ENCODE results near the gene ALS2CL. TPM values are rescaled to one million over a fixed set of nuclear protein-coding genes. Genes with fewer than 3 reads are reported as not detected.

The ALS2CL gene
- total and polyA plus RNA-seq, 2 experiments from 2014 or later = 3.4 to 11.8 TPM

- DNase-seq (ENCODE audit: low spot score) (no peak), ATAC-seq (no peak)
- Histone ChIP-seq H3K4me2 (no peak overlapping the region), H3F3A (replicated peaks; ENCODE audit: low read depth) (no peaks in the 10 kb centered on the region), H3K9me2 (ENCODE audit: insufficient read depth) (0 out of 2 replicates have a peak, but pooled peaks cover 3% of the 10 kb centered on the region), H3K79me2 (replicated peaks; ENCODE audit: insufficient read depth) (no peaks in the 10 kb centered on the region), H2AFZ (no peak overlapping the region), H3K27me3 (ENCODE audit: insufficient read depth) (no peaks in the 10 kb centered on the region), H3K4me1 (ENCODE audit: insufficient read depth) (no peaks in the 10 kb centered on the region), H3K27ac (ENCODE audit: low read depth) (no peak overlapping the region), H3K4me3 (no peak overlapping the region), H4K20me1 (replicated peaks; ENCODE audit: insufficient read depth) (no peaks in the 10 kb centered on the region; the same call in 1 of the 2 replicates), H3K36me3 (ENCODE audit: insufficient read depth) (no peaks in the 10 kb centered on the region)
- Mint-ChIP-seq H3K4me1 (no peaks in the 10 kb centered on the region; the same call in 1 of the 3 replicates), H3K4me3 (no peak overlapping the region), H3K27me3 (ENCODE audit: insufficient read depth, low read depth, poor library complexity) (peaks cover 15% of the 10 kb centered on the region), H3K27ac (no peak overlapping the region), H3K36me3 (ENCODE audit: low read depth) (peaks cover 3% of the 10 kb centered on the region; the same call in 1 of the 3 replicates), H3K9me3 (no peaks in the 10 kb centered on the region)
- TF ChIP-seq NANOG (IDR thresholded peaks at IDR 0.05; ENCODE audit: borderline replicate concordance) (no peak), ZNF114 (CRISPR knock-in tag; IDR thresholded peaks at IDR 0.05) (no peak), POLR2AphosphoS5 (IDR thresholded peaks at IDR 0.05; ENCODE audit: low read depth) (no peak), JUNB (IDR thresholded peaks at IDR 0.05; ENCODE audit: unreplicated experiment) (no peak), CREB1 (CRISPR knock-in tag; IDR thresholded peaks at IDR 0.05; ENCODE audit: low read depth) (no peak), ETS1 (IDR thresholded peaks at IDR 0.05) (no peak), ZNF331 (CRISPR knock-in tag; IDR thresholded peaks at IDR 0.05; ENCODE audit: low read depth) (no peak), EZH2phosphoT487 (IDR thresholded peaks at IDR 0.05; ENCODE audit: unreplicated experiment) (no peak), STAT1 (IDR thresholded peaks at IDR 0.05; ENCODE audit: unreplicated experiment) (no peak), EZH2 (IDR thresholded peaks at IDR 0.05; ENCODE audit: low read depth, unreplicated experiment) (no peak)
- TF ChIP-seq, protein P1, sequence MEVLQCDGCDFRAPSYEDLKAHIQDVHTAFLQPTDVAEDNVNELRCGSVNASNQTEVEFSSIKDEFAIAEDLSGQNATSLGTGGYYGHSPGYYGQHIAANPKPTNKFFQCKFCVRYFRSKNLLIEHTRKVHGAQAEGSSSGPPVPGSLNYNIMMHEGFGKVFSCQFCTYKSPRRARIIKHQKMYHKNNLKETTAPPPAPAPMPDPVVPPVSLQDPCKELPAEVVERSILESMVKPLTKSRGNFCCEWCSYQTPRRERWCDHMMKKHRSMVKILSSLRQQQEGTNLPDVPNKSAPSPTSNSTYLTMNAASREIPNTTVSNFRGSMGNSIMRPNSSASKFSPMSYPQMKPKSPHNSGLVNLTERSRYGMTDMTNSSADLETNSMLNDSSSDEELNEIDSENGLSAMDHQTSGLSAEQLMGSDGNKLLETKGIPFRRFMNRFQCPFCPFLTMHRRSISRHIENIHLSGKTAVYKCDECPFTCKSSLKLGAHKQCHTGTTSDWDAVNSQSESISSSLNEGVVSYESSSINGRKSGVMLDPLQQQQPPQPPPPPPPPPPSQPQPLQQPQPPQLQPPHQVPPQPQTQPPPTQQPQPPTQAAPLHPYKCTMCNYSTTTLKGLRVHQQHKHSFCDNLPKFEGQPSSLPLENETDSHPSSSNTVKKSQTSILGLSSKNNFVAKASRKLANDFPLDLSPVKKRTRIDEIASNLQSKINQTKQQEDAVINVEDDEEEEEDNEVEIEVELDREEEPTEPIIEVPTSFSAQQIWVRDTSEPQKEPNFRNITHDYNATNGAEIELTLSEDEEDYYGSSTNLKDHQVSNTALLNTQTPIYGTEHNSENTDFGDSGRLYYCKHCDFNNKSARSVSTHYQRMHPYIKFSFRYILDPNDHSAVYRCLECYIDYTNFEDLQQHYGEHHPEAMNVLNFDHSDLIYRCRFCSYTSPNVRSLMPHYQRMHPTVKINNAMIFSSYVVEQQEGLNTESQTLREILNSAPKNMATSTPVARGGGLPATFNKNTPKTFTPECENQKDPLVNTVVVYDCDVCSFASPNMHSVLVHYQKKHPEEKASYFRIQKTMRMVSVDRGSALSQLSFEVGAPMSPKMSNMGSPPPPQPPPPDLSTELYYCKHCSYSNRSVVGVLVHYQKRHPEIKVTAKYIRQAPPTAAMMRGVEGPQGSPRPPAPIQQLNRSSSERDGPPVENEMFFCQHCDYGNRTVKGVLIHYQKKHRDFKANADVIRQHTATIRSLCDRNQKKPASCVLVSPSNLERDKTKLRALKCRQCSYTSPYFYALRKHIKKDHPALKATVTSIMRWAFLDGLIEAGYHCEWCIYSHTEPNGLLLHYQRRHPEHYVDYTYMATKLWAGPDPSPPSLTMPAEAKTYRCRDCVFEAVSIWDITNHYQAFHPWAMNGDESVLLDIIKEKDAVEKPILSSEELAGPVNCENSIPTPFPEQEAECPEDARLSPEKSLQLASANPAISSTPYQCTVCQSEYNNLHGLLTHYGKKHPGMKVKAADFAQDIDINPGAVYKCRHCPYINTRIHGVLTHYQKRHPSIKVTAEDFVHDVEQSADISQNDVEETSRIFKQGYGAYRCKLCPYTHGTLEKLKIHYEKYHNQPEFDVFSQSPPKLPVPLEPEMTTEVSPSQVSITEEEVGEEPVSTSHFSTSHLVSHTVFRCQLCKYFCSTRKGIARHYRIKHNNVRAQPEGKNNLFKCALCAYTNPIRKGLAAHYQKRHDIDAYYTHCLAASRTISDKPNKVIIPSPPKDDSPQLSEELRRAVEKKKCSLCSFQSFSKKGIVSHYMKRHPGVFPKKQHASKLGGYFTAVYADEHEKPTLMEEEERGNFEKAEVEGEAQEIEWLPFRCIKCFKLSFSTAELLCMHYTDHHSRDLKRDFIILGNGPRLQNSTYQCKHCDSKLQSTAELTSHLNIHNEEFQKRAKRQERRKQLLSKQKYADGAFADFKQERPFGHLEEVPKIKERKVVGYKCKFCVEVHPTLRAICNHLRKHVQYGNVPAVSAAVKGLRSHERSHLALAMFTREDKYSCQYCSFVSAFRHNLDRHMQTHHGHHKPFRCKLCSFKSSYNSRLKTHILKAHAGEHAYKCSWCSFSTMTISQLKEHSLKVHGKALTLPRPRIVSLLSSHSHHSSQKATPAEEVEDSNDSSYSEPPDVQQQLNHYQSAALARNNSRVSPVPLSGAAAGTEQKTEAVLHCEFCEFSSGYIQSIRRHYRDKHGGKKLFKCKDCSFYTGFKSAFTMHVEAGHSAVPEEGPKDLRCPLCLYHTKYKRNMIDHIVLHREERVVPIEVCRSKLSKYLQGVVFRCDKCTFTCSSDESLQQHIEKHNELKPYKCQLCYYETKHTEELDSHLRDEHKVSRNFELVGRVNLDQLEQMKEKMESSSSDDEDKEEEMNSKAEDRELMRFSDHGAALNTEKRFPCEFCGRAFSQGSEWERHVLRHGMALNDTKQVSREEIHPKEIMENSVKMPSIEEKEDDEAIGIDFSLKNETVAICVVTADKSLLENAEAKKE (CRISPR knock-in tag; IDR thresholded peaks at IDR 0.05) = no peak
- TF ChIP-seq, protein P2, sequence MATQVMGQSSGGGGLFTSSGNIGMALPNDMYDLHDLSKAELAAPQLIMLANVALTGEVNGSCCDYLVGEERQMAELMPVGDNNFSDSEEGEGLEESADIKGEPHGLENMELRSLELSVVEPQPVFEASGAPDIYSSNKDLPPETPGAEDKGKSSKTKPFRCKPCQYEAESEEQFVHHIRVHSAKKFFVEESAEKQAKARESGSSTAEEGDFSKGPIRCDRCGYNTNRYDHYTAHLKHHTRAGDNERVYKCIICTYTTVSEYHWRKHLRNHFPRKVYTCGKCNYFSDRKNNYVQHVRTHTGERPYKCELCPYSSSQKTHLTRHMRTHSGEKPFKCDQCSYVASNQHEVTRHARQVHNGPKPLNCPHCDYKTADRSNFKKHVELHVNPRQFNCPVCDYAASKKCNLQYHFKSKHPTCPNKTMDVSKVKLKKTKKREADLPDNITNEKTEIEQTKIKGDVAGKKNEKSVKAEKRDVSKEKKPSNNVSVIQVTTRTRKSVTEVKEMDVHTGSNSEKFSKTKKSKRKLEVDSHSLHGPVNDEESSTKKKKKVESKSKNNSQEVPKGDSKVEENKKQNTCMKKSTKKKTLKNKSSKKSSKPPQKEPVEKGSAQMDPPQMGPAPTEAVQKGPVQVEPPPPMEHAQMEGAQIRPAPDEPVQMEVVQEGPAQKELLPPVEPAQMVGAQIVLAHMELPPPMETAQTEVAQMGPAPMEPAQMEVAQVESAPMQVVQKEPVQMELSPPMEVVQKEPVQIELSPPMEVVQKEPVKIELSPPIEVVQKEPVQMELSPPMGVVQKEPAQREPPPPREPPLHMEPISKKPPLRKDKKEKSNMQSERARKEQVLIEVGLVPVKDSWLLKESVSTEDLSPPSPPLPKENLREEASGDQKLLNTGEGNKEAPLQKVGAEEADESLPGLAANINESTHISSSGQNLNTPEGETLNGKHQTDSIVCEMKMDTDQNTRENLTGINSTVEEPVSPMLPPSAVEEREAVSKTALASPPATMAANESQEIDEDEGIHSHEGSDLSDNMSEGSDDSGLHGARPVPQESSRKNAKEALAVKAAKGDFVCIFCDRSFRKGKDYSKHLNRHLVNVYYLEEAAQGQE (IDR thresholded peaks at IDR 0.05; ENCODE audit: unreplicated experiment) = no peak
- TF ChIP-seq, protein P3, sequence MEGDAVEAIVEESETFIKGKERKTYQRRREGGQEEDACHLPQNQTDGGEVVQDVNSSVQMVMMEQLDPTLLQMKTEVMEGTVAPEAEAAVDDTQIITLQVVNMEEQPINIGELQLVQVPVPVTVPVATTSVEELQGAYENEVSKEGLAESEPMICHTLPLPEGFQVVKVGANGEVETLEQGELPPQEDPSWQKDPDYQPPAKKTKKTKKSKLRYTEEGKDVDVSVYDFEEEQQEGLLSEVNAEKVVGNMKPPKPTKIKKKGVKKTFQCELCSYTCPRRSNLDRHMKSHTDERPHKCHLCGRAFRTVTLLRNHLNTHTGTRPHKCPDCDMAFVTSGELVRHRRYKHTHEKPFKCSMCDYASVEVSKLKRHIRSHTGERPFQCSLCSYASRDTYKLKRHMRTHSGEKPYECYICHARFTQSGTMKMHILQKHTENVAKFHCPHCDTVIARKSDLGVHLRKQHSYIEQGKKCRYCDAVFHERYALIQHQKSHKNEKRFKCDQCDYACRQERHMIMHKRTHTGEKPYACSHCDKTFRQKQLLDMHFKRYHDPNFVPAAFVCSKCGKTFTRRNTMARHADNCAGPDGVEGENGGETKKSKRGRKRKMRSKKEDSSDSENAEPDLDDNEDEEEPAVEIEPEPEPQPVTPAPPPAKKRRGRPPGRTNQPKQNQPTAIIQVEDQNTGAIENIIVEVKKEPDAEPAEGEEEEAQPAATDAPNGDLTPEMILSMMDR (conservative IDR thresholded peaks at IDR 0.05; ENCODE audit: low read depth in 2 of 2) = no peak
Observed at GRCh38 chr3:46679681-46680080, 13.8 kb downstream of the ALS2CL start.

All from GM23338 (cell line).